Body of pancreas (tissue), 4 donors: Measurements from ENCODE around the gene EMILIN3. TPM values are rescaled to one million over a fixed set of nuclear protein-coding genes. Genes with fewer than 3 reads are reported as not detected.

Source experiments
- ATAC-seq: fragments of 150-250 bp; one replicate; pipeline ENCODE4 v1.9.1; 2016
- DNase-seq, 4 donors: peaks; one replicate each; pipeline ENCODE4 v3.0.0-alpha.2; 2019
- H3K27ac ChIP-seq, 4 donors: fragments of 200-600 bp; sonication (generic); 1 replicate in 3 of 4; 2 replicates in 1 of 4; pipeline versions ENCODE4 v1.5.1 to v1.6.1; 2016 to 2019; ENCODE audit warnings: mild to moderate bottlenecking in 1 of 4, mixed read lengths in 1 of 4, moderate library complexity in 1 of 4
- H3K27me3 ChIP-seq, 2 donors: fragments of 200-600 bp; sonication (generic); one replicate each; pipeline ENCODE4 v1.6.0; 2016; ENCODE audit warnings: mild to moderate bottlenecking in 1 of 2
- H3K36me3 ChIP-seq, 2 donors: fragments of 200-600 bp; sonication (generic); replicated peaks in 1 of 2; 2 replicates each; pipeline ENCODE4 v1.5.1; 2016; ENCODE audit warnings: low read depth in 2 of 2; ENCODE audit not compliant: insufficient read depth in 1 of 2
- H3K4me1 ChIP-seq: fragments of 200-600 bp; sonication (generic); one replicate; pipeline ENCODE4 v1.6.0; 2016
- H3K4me3 ChIP-seq, 2 donors: fragments of 200-600 bp; sonication (generic); 1 replicate in 1 of 2; 2 replicates in 1 of 2; pipeline ENCODE4 v1.5.1; 2016 to 2019
- H3K9me3 ChIP-seq, 3 donors: fragments of 200-600 bp; sonication (generic); 1 replicate in 2 of 3; 2 replicates in 1 of 3; pipeline ENCODE4 v1.5.1; 2016
- POLR2A ChIP-seq, 3 donors: fragments of 450-650 bp; IDR thresholded peaks; one replicate each; pipeline ENCODE4 v1.6.1; 2016; ENCODE audit warnings: antibody characterized with exemption in 3 of 3, mild to moderate bottlenecking in 2 of 3
- WGBS, 2 donors: methylation state at CpG; one replicate each; pipeline ENCODE4 v1.1.5; 2017; 5-methylcytosine and 5-hydroxymethylcytosine counted together
- intact Hi-C: fragments of 100-400 bp; cut with DNase I; formaldehyde crosslinking; loops from one replicate; pipeline ENCODE4 v1.15.1; 2023
- total RNA-seq, 2 donors: library from RNA; depleted of rRNA; stranded (reverse); fragments of >200 nt; gene quantifications; one replicate each; pipeline ENCODE4 v1.1.0, GENCODE V29; 2016
- TF ChIP-seq, protein P1 (sequence below), 7 experiments: fragments of 450-650 bp in 4 of 7; fragments of 200-600 bp in 3 of 7; sonication (generic) in 3 of 7; IDR thresholded peaks; one replicate each; pipeline ENCODE4 v1.5.1; 2016 to 2019; ENCODE audit warnings: antibody characterized with exemption in 7 of 7

EMILIN3 gene
- total RNA-seq, 2 donors from 2014 or later = 0.26 TPM; not detected in 1

DNA sequence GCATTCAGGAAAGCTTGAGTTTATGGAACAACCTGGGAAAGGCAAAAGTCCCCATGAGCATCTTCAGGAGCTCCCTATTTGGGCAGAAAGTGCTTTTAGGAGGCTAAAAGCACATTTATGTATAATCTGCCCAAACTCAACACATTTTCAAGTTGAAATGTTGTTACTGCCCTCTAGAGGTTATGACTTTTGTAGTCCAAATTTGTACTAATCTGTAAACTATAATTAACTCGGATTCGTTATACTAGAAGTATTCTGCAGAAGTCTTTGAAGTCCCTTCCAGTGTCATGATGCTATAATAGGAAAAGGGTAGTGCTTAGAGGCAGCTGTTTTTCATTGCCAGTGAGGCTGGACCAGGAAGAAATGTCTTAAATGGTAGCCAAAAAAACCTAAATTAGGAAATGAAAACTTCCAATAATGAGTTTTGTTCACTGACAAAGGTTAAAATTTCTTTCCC, 44.8 kb upstream of the EMILIN3 start:
- Histone ChIP-seq H3K4me3 (no peak overlapping the region), H3K4me1 (no peaks in the 10 kb centered on the region), H3K27ac (no peak overlapping the region), H3K36me3 (peaks cover 0 to 64% of the 10 kb centered on the region in 2 donors), H3K9me3 (no peaks in the 10 kb centered on the region), H3K27me3 (no peaks in the 10 kb centered on the region)
- intact Hi-C loops = no loop called here
- ATAC-seq (no peak), DNase-seq (no peak)
- TF ChIP-seq, protein P1, sequence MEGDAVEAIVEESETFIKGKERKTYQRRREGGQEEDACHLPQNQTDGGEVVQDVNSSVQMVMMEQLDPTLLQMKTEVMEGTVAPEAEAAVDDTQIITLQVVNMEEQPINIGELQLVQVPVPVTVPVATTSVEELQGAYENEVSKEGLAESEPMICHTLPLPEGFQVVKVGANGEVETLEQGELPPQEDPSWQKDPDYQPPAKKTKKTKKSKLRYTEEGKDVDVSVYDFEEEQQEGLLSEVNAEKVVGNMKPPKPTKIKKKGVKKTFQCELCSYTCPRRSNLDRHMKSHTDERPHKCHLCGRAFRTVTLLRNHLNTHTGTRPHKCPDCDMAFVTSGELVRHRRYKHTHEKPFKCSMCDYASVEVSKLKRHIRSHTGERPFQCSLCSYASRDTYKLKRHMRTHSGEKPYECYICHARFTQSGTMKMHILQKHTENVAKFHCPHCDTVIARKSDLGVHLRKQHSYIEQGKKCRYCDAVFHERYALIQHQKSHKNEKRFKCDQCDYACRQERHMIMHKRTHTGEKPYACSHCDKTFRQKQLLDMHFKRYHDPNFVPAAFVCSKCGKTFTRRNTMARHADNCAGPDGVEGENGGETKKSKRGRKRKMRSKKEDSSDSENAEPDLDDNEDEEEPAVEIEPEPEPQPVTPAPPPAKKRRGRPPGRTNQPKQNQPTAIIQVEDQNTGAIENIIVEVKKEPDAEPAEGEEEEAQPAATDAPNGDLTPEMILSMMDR (IDR thresholded peaks at IDR 0.05) = peak in 3 of 7 experiments; percentile 16 to 37 (median 31)
- no peak for TF ChIP-seq POLR2A (IDR thresholded peaks at IDR 0.05)
- WGBS, 2 donors = 28 to 32% methylated on average over 2 of the region's 2 CpGs

DNA sequence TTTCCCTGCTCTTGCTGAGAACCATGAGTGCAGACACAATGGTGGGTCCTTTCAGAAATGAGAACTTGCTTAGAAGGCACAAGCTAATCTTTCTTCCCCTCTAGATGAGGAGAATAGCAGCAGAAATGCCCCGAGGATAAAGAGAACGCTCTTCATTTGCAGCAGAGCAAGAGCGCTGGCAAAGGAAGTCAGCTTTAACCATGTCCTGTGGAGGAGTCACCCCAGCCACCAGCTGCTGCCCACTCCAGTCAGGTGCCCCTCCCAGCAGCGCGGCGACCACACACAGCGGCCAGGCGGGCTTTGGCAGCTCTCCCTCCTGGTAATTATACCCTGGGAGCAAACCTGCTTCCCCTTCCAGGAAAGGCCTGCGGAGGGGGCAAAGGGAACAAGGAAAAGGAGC, 42.4 kb upstream of the EMILIN3 start:
- Histone ChIP-seq H3K27ac (no peak overlapping the region), H3K36me3 (peaks cover 0 to 58% of the 10 kb centered on the region in 2 donors)
- no peak for ATAC-seq

DNA sequence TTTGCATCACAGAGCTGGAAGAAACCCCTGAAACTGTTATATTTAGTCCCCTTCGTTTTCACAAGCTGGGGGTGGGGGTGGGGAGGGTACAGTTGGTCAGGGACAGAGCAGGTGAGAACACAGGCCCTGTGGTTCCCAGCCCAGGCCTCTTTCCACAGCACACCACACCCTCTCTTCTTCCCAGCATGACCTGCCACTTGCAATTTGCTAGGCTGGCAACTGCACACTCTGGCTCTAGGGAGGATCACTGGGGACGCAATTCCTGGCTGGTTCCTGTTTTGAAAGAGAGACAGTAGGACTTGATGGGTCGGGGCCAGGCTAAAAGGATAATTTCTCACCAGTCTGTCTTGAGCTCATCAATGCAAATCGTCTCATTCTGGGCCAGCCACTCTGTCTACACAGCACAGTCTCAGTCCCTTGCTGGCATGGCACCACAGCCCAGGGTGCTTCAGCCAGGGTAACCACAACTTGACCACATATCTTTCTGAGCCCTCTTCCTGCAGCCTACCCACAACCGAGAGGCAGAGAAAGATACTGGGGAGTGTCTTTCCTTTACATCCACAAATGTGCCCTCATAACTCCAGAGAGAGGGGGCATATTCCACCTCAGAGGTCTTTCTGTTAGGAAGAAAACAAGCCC, 41.7 kb upstream of the EMILIN3 start:
- no peak overlapping the region for H3K27ac ChIP-seq
- TF ChIP-seq, protein P1 (IDR thresholded peaks at IDR 0.05) = no peak
- TF ChIP-seq POLR2A (IDR thresholded peaks at IDR 0.05) = no peak
- intact Hi-C loops = no loop called here
- H3K36me3 ChIP-seq = peaks cover 0 to 53% of the 10 kb centered on the region in 2 donors
- ATAC-seq (no peak), DNase-seq (no peak)
- no peak overlapping the region for H3K4me3 ChIP-seq
- 59 to 79% methylated on average over 5 of the region's 5 CpGs for WGBS, 2 donors
- no peaks in the 10 kb centered on the region for H3K9me3 ChIP-seq
- no peaks in the 10 kb centered on the region for H3K27me3 ChIP-seq
- H3K4me1 ChIP-seq = no peaks in the 10 kb centered on the region

More for the DNA sequence above, 42.4 kb upstream of the EMILIN3 start:
- Histone ChIP-seq H3K4me3 (no peak overlapping the region), H3K27me3 (no peaks in the 10 kb centered on the region), H3K4me1 (no peaks in the 10 kb centered on the region), H3K9me3 (no peaks in the 10 kb centered on the region)
- intact Hi-C loops = no loop called here
- no peak for TF ChIP-seq POLR2A (IDR thresholded peaks at IDR 0.05)
- TF ChIP-seq, protein P1 (IDR thresholded peaks at IDR 0.05) = no peak
- DNase-seq = no peak
- WGBS, 2 donors = 73 to 91% methylated on average over 7 to 9 of the region's 9 CpGs

DNA sequence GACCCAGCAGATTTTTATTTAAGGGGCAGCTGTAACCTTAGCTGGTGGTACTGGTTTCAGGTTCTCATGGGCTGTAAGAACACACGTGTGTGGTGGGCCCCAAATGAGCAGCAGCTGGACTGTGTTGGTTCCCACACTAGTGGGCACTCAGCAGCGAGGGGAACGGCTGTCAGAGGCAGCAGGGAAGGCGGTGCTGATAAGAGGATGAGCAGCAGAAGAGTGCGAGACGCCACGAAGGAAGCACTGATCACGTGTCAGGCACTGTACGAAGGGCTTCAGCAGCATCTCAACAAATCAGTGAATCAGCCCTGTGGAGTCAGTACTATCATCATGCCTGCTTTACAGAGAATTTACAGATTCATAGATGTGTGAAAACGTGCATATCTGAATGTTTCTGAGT, 41.0 kb upstream of the EMILIN3 start:
- DNase-seq (no peak), ATAC-seq (no peak)
- Histone ChIP-seq H3K9me3 (no peaks in the 10 kb centered on the region), H3K4me3 (no peak overlapping the region), H3K27me3 (no peaks in the 10 kb centered on the region), H3K4me1 (no peaks in the 10 kb centered on the region), H3K36me3 (peaks cover 0 to 47% of the 10 kb centered on the region in 2 donors), H3K27ac (no peak overlapping the region)
- WGBS, 2 donors = 84 to 88% methylated on average over 10 of the region's 10 CpGs
- intact Hi-C loops = no loop called here
- no peak for TF ChIP-seq POLR2A (IDR thresholded peaks at IDR 0.05)
- TF ChIP-seq, protein P1 (IDR thresholded peaks at IDR 0.05) = no peak
